AG09309 (cell line): ENCODE measurements around the gene RPL7A.
"Not testable (repeated sequence)": the region's sequence is repeated elsewhere in the genome, so short reads cannot be mapped to it uniquely, and the experiment has no call there.

ENCODE experiments used
- DNase-seq: peaks from one replicate; pipeline ENCODE4 v3.0.0-alpha.2; 2010; ENCODE audit warnings: low read depth
- H3K4me3 ChIP-seq: 2 replicates; pipeline ENCODE4 v1.5.1; 2011; ENCODE audit warnings: mild to moderate bottlenecking, low read depth, low read length, moderate library complexity; ENCODE audit not compliant: control insufficient read depth
- TF ChIP-seq, protein P1 (sequence below): IDR thresholded peaks from 2 replicates; pipeline ENCODE4 v1.5.1; 2011; ENCODE audit warnings: mild to moderate bottlenecking, low read depth, low read length, inconsistent platforms; ENCODE audit not compliant: insufficient read depth, control insufficient read depth; ENCODE audit errors: missing control alignments

Gene RPL7A

DNA sequence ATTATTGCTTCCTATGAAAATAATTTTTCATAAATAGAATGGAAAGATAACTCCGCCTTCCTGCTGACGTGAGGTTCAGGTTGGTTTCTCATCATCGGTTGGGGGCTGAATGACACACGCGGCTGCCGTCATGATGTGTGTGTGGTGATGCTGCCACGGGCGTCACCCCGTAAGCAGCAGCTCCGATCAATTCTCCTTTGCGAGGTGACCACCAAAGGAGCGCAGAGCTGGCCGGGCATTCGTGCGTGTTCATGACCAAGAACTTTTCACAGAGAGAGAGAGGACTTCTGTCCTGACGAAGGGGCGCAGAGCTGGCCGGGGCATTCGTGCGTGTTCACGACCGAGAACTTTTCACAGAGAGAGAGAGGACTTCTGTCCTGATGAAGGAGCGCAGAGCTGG is 42.3 kb upstream of the RPL7A start:
- DNase-seq = no peak
- H3K4me3 ChIP-seq = no peak overlapping the region
- TF ChIP-seq, protein P1, sequence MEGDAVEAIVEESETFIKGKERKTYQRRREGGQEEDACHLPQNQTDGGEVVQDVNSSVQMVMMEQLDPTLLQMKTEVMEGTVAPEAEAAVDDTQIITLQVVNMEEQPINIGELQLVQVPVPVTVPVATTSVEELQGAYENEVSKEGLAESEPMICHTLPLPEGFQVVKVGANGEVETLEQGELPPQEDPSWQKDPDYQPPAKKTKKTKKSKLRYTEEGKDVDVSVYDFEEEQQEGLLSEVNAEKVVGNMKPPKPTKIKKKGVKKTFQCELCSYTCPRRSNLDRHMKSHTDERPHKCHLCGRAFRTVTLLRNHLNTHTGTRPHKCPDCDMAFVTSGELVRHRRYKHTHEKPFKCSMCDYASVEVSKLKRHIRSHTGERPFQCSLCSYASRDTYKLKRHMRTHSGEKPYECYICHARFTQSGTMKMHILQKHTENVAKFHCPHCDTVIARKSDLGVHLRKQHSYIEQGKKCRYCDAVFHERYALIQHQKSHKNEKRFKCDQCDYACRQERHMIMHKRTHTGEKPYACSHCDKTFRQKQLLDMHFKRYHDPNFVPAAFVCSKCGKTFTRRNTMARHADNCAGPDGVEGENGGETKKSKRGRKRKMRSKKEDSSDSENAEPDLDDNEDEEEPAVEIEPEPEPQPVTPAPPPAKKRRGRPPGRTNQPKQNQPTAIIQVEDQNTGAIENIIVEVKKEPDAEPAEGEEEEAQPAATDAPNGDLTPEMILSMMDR = no peak

GRCh38 chr9:133306242-133307204 is 41.5 kb upstream of the RPL7A start:
- DNase-seq = no peak
- H3K4me3 ChIP-seq = no peak overlapping the region
- TF ChIP-seq, protein P1 = no peak

DNA sequence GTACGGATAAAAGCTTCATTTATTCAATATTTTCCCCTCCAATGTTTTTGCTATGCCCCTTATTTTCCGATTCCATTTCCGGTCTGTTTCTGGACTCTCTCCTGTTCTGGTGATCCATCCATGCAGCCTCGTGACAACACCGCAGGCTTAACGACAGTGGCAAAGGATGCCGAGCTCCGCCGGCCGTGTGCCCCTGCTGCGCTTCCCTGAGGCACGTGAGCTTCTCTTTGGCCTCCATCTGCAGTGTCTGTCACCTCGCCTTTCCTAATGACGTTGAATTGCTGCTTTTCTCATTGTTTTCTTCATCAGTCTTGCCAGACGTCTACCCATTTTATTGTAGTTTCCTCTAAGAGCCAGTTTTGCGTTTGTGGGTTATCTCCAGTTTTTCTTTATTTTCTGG is 40.7 kb upstream of the RPL7A start:
- H3K4me3 ChIP-seq = no peak overlapping the region
- no peak for DNase-seq
- TF ChIP-seq, protein P1 = no peak

DNA sequence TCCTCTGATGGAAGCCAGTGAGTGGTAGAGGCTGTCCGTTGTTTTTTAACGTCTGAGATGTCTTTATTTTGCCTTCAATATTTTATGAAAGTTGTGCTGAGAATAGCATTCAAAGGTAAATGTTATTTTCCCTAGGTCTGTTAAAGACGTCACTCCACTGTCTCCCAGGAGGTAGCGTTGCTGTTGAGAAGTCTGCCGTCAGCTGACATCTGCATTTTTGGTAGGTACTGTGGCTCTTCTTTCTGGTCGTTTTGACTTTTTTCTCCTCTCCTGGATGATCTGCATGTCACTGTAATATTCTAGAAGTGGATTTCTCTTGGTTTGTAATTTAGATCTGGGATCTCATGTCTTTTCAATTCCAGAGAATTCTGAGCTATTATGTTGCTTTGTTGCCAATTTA is 38.4 kb upstream of the RPL7A start:
- DNase-seq = no peak
- TF ChIP-seq, protein P1 = no peak
- no peak overlapping the region for H3K4me3 ChIP-seq

DNA sequence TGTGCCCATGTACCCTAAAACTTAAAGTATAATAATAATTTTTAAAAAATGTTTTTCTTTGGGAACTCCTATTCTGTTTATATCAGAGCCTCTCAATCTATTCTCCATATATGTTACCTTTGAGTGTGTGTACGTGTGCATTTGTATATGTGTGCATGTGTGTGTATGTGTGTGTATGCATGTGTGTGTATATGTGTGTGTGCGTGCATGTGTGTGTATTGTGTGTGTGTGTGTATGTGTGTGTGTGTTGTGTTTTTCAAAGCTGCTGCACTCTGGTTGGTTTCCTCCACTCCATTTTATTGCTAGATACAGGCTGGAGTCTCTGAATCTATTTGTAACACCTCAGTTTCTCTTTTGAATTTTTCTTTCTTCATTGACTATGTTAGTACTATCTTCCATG is 32.0 kb upstream of the RPL7A start:
- DNase-seq = no peak
- H3K4me3 ChIP-seq = no peak overlapping the region
- TF ChIP-seq, protein P1 = no peak

- DNase-seq, H3K4me3 ChIP-seq: not testable (repeated sequence)
Measured at GRCh38 chr9:133317551-133317950, 30.5 kb upstream of the RPL7A start.

DNA sequence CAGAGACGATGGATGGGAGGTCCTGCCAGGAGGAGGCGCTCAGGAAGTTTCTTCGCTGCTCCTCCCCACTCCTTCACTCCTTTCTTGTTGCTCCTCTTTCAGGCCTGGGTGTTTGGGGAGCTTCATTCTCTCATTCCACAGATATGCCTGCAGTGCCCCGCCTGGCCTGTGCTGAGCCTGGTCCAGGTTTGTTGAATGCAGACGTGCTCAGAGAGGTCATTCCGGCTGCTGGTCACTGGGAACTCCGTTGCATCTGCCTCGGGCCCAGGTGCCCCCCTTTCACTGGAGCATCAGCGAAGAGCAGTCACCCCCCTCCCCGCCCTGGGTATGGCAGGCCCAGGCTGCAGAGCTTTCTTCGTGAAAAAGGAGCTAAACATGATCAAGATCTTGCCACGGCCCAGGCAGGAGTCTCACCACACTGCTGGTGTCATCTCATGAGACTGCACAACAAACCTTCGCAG is 27.6 kb upstream of the RPL7A start:
- TF ChIP-seq, protein P1 = no peak
- H3K4me3 ChIP-seq = no peak overlapping the region
- no peak for DNase-seq
